ENCODE measurements around the gene KREMEN2.

GRCh38 chr16:2979669-2980226 lies 15.7 kb downstream of the KREMEN2 start:
- TF ChIP-seq MAX (IDR thresholded peaks at IDR 0.05; ENCODE audit: low read depth, low read length) (no peak), POLR2A (IDR thresholded peaks at IDR 0.05; ENCODE audit: extremely low read depth, insufficient read length) (no peak)

Data from NB4 (cell line).